Left lung (tissue), 10 donors: ENCODE measurements around the gene CALR. TPM values are rescaled to one million over a fixed set of nuclear protein-coding genes. Genes with fewer than 3 reads are reported as not detected.

Source experiments
- ATAC-seq: fragments of 200-7000 bp; cut with Tn5 transposase; one replicate; pipeline ENCODE4 v1.9.1; 2020; ENCODE audit warnings: moderate library complexity
- DNase-seq, 4 donors: peaks; one replicate each; pipeline ENCODE4 v3.0.0-alpha.2; 2013 to 2020
- H3K27ac ChIP-seq, 2 donors: fragments of 200-600 bp; sonication (generic) in 1 of 2; one replicate each; pipeline versions ENCODE4 v1.5.0 to v1.8.0; 2020 to 2021
- H3K27me3 ChIP-seq, 2 donors: fragments of 200-600 bp; sonication (generic) in 1 of 2; one replicate each; pipeline versions ENCODE4 v1.5.0 to v1.8.0; 2020 to 2021
- H3K36me3 ChIP-seq, 2 donors: fragments of 200-600 bp; sonication (generic) in 1 of 2; one replicate each; pipeline versions ENCODE4 v1.5.0 to v1.8.0; 2020 to 2021
- H3K4me1 ChIP-seq, 2 donors: fragments of 200-600 bp; one replicate each; pipeline ENCODE4 v1.8.0; 2021
- H3K4me3 ChIP-seq, 2 donors: fragments of 200-600 bp; sonication (generic) in 1 of 2; one replicate each; pipeline versions ENCODE4 v1.5.0 to v1.8.0; 2020 to 2021; ENCODE audit warnings: mild to moderate bottlenecking in 1 of 2
- H3K9me3 ChIP-seq, 2 donors: fragments of 200-600 bp; sonication (generic) in 1 of 2; one replicate each; pipeline versions ENCODE4 v1.5.0 to v1.8.0; 2020 to 2021
- CTCF ChIP-seq, 2 donors: fragments of 200-600 bp; sonication (generic) in 1 of 2; IDR thresholded peaks; one replicate each; pipeline versions ENCODE4 v1.5.0 to v1.8.0; 2021; ENCODE audit warnings: antibody characterized with exemption in 2 of 2
- intact Hi-C, 2 donors: fragments of 100-400 bp; cut with DNase I; formaldehyde crosslinking; loops; one replicate each; pipeline versions ENCODE4 v1.11.2 to v1.14.2; 2022
- polyA plus RNA-seq, 6 donors: library from polyadenylated mRNA; unstranded; fragments of 120-200 nt; gene quantifications; one replicate each; pipeline ENCODE4 v1.2.1, GENCODE V29; 2013; ENCODE audit not compliant: insufficient read length in 6 of 6
- total RNA-seq, 2 donors: library from RNA; stranded (reverse); fragmentation: NEBNext Ultra II Directional; extraction: Animal tissue kit (Norgen Biotek cat#: 25700); gene quantifications; one replicate each; pipeline ENCODE4 v1.2.1, GENCODE V29; 2021
- donor health status: DM: no; HTN: yes; CAD: no.
- donor health status: DM: no; HTN: no; CAD: no.

Gene CALR
- total and polyA plus RNA-seq, 8 donors = 654 to 1,778 (median 814) TPM

GRCh38 chr19:12979974-12980373 lies 41.6 kb downstream of the CALR start:
- no peak overlapping the region for H3K4me3 ChIP-seq
- ATAC-seq = no peak
- DNase-seq = no peak
- H3K27me3 ChIP-seq = peaks cover 0 to 12% of the 10 kb centered on the region in 2 donors
- no peak overlapping the region for H3K27ac ChIP-seq
- TF ChIP-seq CTCF (IDR thresholded peaks at IDR 0.05) = no peak
- peaks cover 0 to 17% of the 10 kb centered on the region in 2 donors for H3K4me1 ChIP-seq
- intact Hi-C loops = loop anchor here (5.0 to 10.0 kb wide), 3 partner anchors 82 to 285 kb away; no protein-coding TSS in a partner anchor
- no peaks in the 10 kb centered on the region for H3K9me3 ChIP-seq
- H3K36me3 ChIP-seq = no peaks in the 10 kb centered on the region

GRCh38 chr19:12982648-12983047 lies 44.2 kb downstream of the CALR start:
- H3K4me3 ChIP-seq = no peak overlapping the region
- H3K27ac ChIP-seq = no peak overlapping the region
- no peak for TF ChIP-seq CTCF (IDR thresholded peaks at IDR 0.05)
- no peaks in the 10 kb centered on the region for H3K36me3 ChIP-seq
- H3K4me1 ChIP-seq = peaks cover 0 to 21% of the 10 kb centered on the region in 2 donors
- intact Hi-C loops = loop anchor here (5.0 to 10.0 kb wide), 2 partner anchors 80 to 112 kb away; no protein-coding TSS in a partner anchor
- H3K27me3 ChIP-seq = peaks cover 0 to 12% of the 10 kb centered on the region in 2 donors
- ATAC-seq (no peak), DNase-seq (no peak)
- H3K9me3 ChIP-seq = no peaks in the 10 kb centered on the region

GRCh38 chr19:12983091-12983490 lies 44.7 kb downstream of the CALR start:
- DNase-seq = no peak
- no peak for TF ChIP-seq CTCF (IDR thresholded peaks at IDR 0.05)
- Histone ChIP-seq H3K27me3 (peaks cover 0 to 12% of the 10 kb centered on the region in 2 donors), H3K9me3 (no peaks in the 10 kb centered on the region), H3K4me3 (peak overlapping the region in 1 of 2 donors; percentile 18), H3K4me1 (peaks cover 0 to 21% of the 10 kb centered on the region in 2 donors), H3K27ac (no peak overlapping the region), H3K36me3 (no peaks in the 10 kb centered on the region)
- no peak for ATAC-seq
- intact Hi-C loops = loop anchor here (5.0 to 10.0 kb wide), 2 partner anchors 79 to 112 kb away; no protein-coding TSS in a partner anchor

- TF ChIP-seq CTCF (IDR thresholded peaks at IDR 0.05) = peak; percentile 95 to 98
- no peaks in the 10 kb centered on the region for H3K36me3 ChIP-seq
- H3K9me3 ChIP-seq = no peaks in the 10 kb centered on the region
- peaks cover 0 to 21% of the 10 kb centered on the region in 2 donors for H3K4me1 ChIP-seq
- H3K27me3 ChIP-seq = peaks cover 0 to 12% of the 10 kb centered on the region in 2 donors
- no peak overlapping the region for H3K27ac ChIP-seq
- intact Hi-C loops = loop anchor here (5.0 to 10.0 kb wide), 2 partner anchors 79 to 111 kb away; no protein-coding TSS in a partner anchor
- peak; percentile 96 for ATAC-seq
- peak overlapping the region in 1 of 2 donors; percentile 18 for H3K4me3 ChIP-seq
- DNase-seq = peak; percentile 72 to 93 (median 81)
These were observed 45.2 kb downstream of the CALR start for GRCh38 chr19:12983542-12984142.

GRCh38 chr19:12984143-12984627 lies 45.8 kb downstream of the CALR start:
- intact Hi-C loops = loop anchor here (5.0 to 10.0 kb wide), 2 partner anchors 78 to 111 kb away; no protein-coding TSS in a partner anchor
- peaks cover 0 to 12% of the 10 kb centered on the region in 2 donors for H3K27me3 ChIP-seq

More at GRCh38 chr19:12984143-12984627, 45.8 kb downstream of the CALR start:
- H3K27ac ChIP-seq = no peak overlapping the region
- TF ChIP-seq CTCF (IDR thresholded peaks at IDR 0.05) = no peak
- H3K4me1 ChIP-seq = peaks cover 0 to 21% of the 10 kb centered on the region in 2 donors
- ATAC-seq = no peak
- no peaks in the 10 kb centered on the region for H3K36me3 ChIP-seq
- no peak for DNase-seq
- H3K9me3 ChIP-seq = no peaks in the 10 kb centered on the region
- no peak overlapping the region for H3K4me3 ChIP-seq
